GM12891 (cell line): ENCODE data around the gene ALDH3B1.

Source experiments
- PAX5 ChIP-seq: IDR thresholded peaks from 2 replicates; pipeline ENCODE4 v1.6.1; 2011; ENCODE audit warnings: low read length, moderate library complexity, mild to moderate bottlenecking; ENCODE audit not compliant: insufficient read depth, severe bottlenecking
- POLR2A ChIP-seq: IDR thresholded peaks from 2 replicates; pipeline ENCODE4 v1.6.1; 2011; ENCODE audit warnings: low read depth, low read length, control low read depth
- POLR2AphosphoS5 ChIP-seq: IDR thresholded peaks from 2 replicates; pipeline ENCODE4 v1.6.1; 2011; ENCODE audit warnings: low read depth, low read length, control low read depth
- POU2F2 ChIP-seq: IDR thresholded peaks from 2 replicates; pipeline ENCODE4 v1.6.1; 2011; ENCODE audit warnings: low read depth, mild to moderate bottlenecking, control low read depth, low read length, moderate library complexity
- SPI1 ChIP-seq: IDR thresholded peaks from 2 replicates; pipeline ENCODE4 v1.6.1; 2011; ENCODE audit warnings: low read depth, low read length, control low read depth
- TAF1 ChIP-seq: IDR thresholded peaks from 2 replicates; pipeline ENCODE4 v1.6.1; 2011; ENCODE audit warnings: low read depth, low read length, control low read depth

DNA sequence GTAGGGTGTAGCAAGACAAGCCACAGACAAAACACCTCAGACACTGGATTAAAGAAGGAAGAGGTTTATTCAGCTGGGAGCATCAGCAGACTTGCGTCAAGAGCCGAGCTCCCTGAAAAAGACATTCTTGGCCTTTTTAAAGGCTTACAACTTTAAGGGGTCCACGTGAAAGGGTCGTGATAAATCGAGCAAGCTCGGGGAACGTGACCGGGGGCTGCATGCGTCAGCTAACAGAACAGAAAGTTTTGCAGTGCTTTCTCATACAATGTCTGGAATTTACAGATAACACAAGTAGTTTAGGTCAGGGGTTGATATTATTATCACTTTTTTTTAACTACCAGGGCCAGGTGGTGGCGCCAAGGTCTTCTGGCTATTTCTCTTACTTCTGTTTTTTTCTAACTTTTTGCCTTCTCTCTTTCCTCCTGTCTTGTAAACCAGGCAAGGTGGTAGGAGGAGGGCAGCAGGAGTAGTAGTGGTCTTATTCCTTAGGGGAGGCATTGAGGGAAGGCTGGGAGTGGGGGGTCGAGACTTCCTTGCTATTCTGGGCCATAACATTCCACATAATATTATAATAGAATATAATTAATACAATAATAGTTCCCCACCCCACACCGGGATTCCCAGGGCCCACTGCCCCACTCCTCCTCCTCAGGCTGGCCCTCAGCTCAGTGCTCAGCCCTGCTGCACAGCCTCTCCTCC is 587 bp upstream of the ALDH3B1 start:
- TF ChIP-seq POLR2A (no peak), PAX5 (no peak), POLR2AphosphoS5 (no peak), TAF1 (no peak), POU2F2 (no peak), SPI1 (no peak)
